A549 (cell line): Measurements from ENCODE around the gene MAT2A. TPM values are rescaled to one million over a fixed set of nuclear protein-coding genes. Genes with fewer than 3 reads are reported as not detected.
A peak's percentile ranks its signal among the peaks of the same experiment; 100 is the strongest.

Source experiments
- ATAC-seq, 2 experiments: fragments of 200-7000 bp in 1 of 2; fragments of >200 bp in 1 of 2; cut with Nextera tagmentation in 1 of 2; cut with Tn5 transposase in 1 of 2; 3 replicates each; pipeline versions ENCODE4 v1.8.0 to v1.9.1; 2018 to 2020; ENCODE audit warnings: mild to moderate bottlenecking in 1 of 2, moderate library complexity in 1 of 2
- CTCF ChIA-PET: fragments of 300-600 bp; sonication (Branson Sonifier 250); formaldehyde crosslinking; extraction: SDS; loops from one replicate; lab custom pipeline; 2021; ENCODE audit warnings: antibody characterized with exemption, inconsistent platforms; lab: Yijun Ruan, JAX
- POLR2A ChIA-PET: fragments of 350-600 bp; formaldehyde crosslinking; extraction: SDS; loops from one replicate; lab custom pipeline; 2021; ENCODE audit warnings: antibody characterized with exemption, inconsistent platforms; lab: Yijun Ruan, JAX
- DNase-seq, 2 experiments: peaks; one replicate each; pipeline versions ENCODE4 v3.0.0 to v3.0.0-alpha.2; 2011 to 2016; ENCODE audit warnings: low read depth in 1 of 2, low spot score in 1 of 2
- FAIRE-seq: peaks from 2 replicates; lab custom pipeline; 2011; peaks lifted over from hg19 to GRCh38; lab: Jason Lieb, UNC
- H3K27ac ChIP-seq, 2 experiments: fragments of >200 bp; sonication (Bioruptor Twin); formaldehyde crosslinking; 3 replicates each; pipeline ENCODE4 v1.5.1; 2016 to 2017
- H3K4me1 ChIP-seq: fragments of >200 bp; sonication (Bioruptor Twin); formaldehyde crosslinking; 3 replicates; pipeline ENCODE4 v1.6.1; 2016
- H3K4me2 ChIP-seq: fragments of >200 bp; sonication (Bioruptor Twin); formaldehyde crosslinking; 3 replicates; pipeline ENCODE4 v1.6.1; 2016
- H3K4me3 ChIP-seq: fragments of >200 bp; sonication (Bioruptor Twin); formaldehyde crosslinking; 3 replicates; pipeline ENCODE4 v1.5.1; 2016
- H3K9me3 ChIP-seq: fragments of >200 bp; sonication (Bioruptor Twin); formaldehyde crosslinking; 3 replicates; pipeline ENCODE4 v1.6.1; 2016
- ATOH8 ChIP-seq: fragments of 250-450 bp; sonication (Bioruptor Pico); IDR thresholded peaks from 2 replicates; pipeline ENCODE4 v1.5.0; 2020; ENCODE audit warnings: low read depth, mild to moderate bottlenecking, moderate library complexity
- BHLHE40 ChIP-seq: IDR thresholded peaks from 2 replicates; pipeline ENCODE4 v1.6.1; 2012; ENCODE audit warnings: low read depth, low read length, inconsistent platforms
- CBX8 ChIP-seq: fragments of 200-600 bp; sonication (generic); IDR thresholded peaks from 2 replicates; pipeline ENCODE4 v1.6.1; 2016
- CHD2 ChIP-seq: fragments of 150-350 bp; IDR thresholded peaks from 2 replicates; pipeline ENCODE4 v1.6.1; 2014; ENCODE audit warnings: low read length; ENCODE audit not compliant: partially characterized antibody
- E2F6 ChIP-seq: IDR thresholded peaks from 2 replicates; pipeline ENCODE4 v1.6.1; 2012; ENCODE audit warnings: low read depth, borderline replicate concordance
- EHF ChIP-seq: fragments of 250-450 bp; sonication (Bioruptor Pico); IDR thresholded peaks from 2 replicates; pipeline ENCODE4 v1.5.0; 2020; ENCODE audit warnings: mild to moderate bottlenecking
- EP300 ChIP-seq, 2 experiments: fragments of >200 bp; sonication (Bioruptor Twin); formaldehyde crosslinking; IDR thresholded peaks; 2 replicates in 1 of 2; 3 replicates in 1 of 2; pipeline ENCODE4 v1.6.1; 2016 to 2017
- FOSL2 ChIP-seq, 2 experiments: fragments of 450-650 bp in 1 of 2; fragments of >200 bp in 1 of 2; sonication (Bioruptor Twin) in 1 of 2; formaldehyde crosslinking; IDR thresholded peaks; 2 replicates each; pipeline versions ENCODE4 v1.5.0 to v1.6.1; 2016 to 2020; ENCODE audit warnings: mild to moderate bottlenecking in 1 of 2, moderate library complexity in 1 of 2
- GATA3 ChIP-seq: IDR thresholded peaks from 2 replicates; pipeline ENCODE4 v1.6.1; 2012; ENCODE audit warnings: borderline replicate concordance
- HMGXB4 ChIP-seq: fragments of 250-450 bp; sonication (Bioruptor Pico); IDR thresholded peaks from 2 replicates; pipeline ENCODE4 v1.5.0; 2021; ENCODE audit warnings: mild to moderate bottlenecking, moderate library complexity, borderline replicate concordance
- HOXA7 ChIP-seq: fragments of 250-450 bp; sonication (Bioruptor Pico); IDR thresholded peaks from 2 replicates; pipeline ENCODE4 v1.5.0; 2020; ENCODE audit warnings: mild to moderate bottlenecking, moderate library complexity
- HOXB13 ChIP-seq: fragments of 250-450 bp; sonication (Bioruptor Pico); IDR thresholded peaks from 2 replicates; pipeline ENCODE4 v1.5.0; 2020; ENCODE audit warnings: low read depth, mild to moderate bottlenecking, moderate library complexity
- KDM5A ChIP-seq: fragments of 200-600 bp; sonication (generic); IDR thresholded peaks from 2 replicates; pipeline ENCODE4 v1.6.1; 2016; ENCODE audit warnings: antibody characterized with exemption, mild to moderate bottlenecking
- MAFK ChIP-seq: fragments of 450-650 bp; IDR thresholded peaks from 2 replicates; pipeline ENCODE4 v1.6.1; 2014; ENCODE audit not compliant: partially characterized antibody
- NPAS2 ChIP-seq: fragments of 250-450 bp; sonication (Bioruptor Pico); IDR thresholded peaks from 2 replicates; pipeline ENCODE4 v1.8.0; 2022; ENCODE audit warnings: mild to moderate bottlenecking, moderate library complexity, borderline replicate concordance
- NR3C1 ChIP-seq: fragments of >200 bp; sonication (Bioruptor Twin); formaldehyde crosslinking; IDR thresholded peaks from 3 replicates; pipeline ENCODE4 v1.6.1; 2017
- RAD21 ChIP-seq, 2 experiments: fragments of >200 bp in 1 of 2; sonication (Bioruptor Twin) in 1 of 2; formaldehyde crosslinking in 1 of 2; IDR thresholded peaks in 1 of 2; conservative IDR thresholded peaks in 1 of 2; 2 replicates in 1 of 2; 3 replicates in 1 of 2; pipeline ENCODE4 v1.6.1; 2012 to 2018; ENCODE audit warnings: inconsistent platforms in 1 of 2
- RARB ChIP-seq: fragments of 250-450 bp; sonication (Bioruptor Pico); IDR thresholded peaks from 2 replicates; pipeline ENCODE4 v1.8.0; 2021; ENCODE audit warnings: mild to moderate bottlenecking, moderate library complexity
- RCOR1 ChIP-seq: fragments of 150-350 bp; IDR thresholded peaks from 2 replicates; pipeline ENCODE4 v1.6.1; 2014; ENCODE audit warnings: antibody characterized with exemption, low read length, low read depth
- SMC3 ChIP-seq: fragments of >200 bp; sonication (Bioruptor Twin); formaldehyde crosslinking; IDR thresholded peaks from 3 replicates; pipeline ENCODE4 v1.6.1; 2018; ENCODE audit warnings: inconsistent platforms
- SREBF2 ChIP-seq: fragments of 450-650 bp; IDR thresholded peaks from 2 replicates; pipeline ENCODE4 v1.6.1; 2014; ENCODE audit warnings: mild to moderate bottlenecking, moderate library complexity
- ZFP36 ChIP-seq: fragments of 450-650 bp; IDR thresholded peaks from 2 replicates; pipeline ENCODE4 v1.6.1; 2014; ENCODE audit warnings: borderline replicate concordance; ENCODE audit not compliant: partially characterized antibody
- ZNF302 ChIP-seq: fragments of 250-450 bp; sonication (Bioruptor Pico); IDR thresholded peaks from 2 replicates; pipeline ENCODE4 v1.9.0; 2021; ENCODE audit warnings: inconsistent platforms, mild to moderate bottlenecking, moderate library complexity
- ZSCAN20 ChIP-seq: fragments of 250-450 bp; sonication (Bioruptor Pico); IDR thresholded peaks from 2 replicates; pipeline ENCODE4 v1.8.0; 2022; ENCODE audit warnings: mild to moderate bottlenecking, moderate library complexity
- WGBS: methylation state at CpG from one replicate; pipeline ENCODE4 v1.1.6; 2017; ENCODE audit errors: missing lambda C conversion rate; 5-methylcytosine and 5-hydroxymethylcytosine counted together
- polyA plus RNA-seq, 4 experiments: library from polyadenylated mRNA; depleted of rRNA in 3 of 4; stranded (reverse); fragments of >200 nt; fragmentation: RNase III in 1 of 4; extraction: RNeasy Plus Mini Kit Qiagen cat#74134 plus additional on column Dnase treatment in 1 of 4; gene quantifications; 2 replicates in 3 of 4; 3 replicates in 1 of 4; pipeline ENCODE4 v1.2.3, GENCODE V29; 2011 to 2017

MAT2A gene
- polyA plus RNA-seq, 2 of the 4 experiments (the other 2 are of a cell fraction) = 370 to 1,024 TPM

GRCh38 chr2:85584857-85585780, 46.2 kb downstream of the MAT2A start:
- 83% methylated on average over 9 of the region's 9 CpGs for WGBS
- FAIRE-seq = no peak
- H3K9me3 ChIP-seq = no peaks in the 10 kb centered on the region
- no peak overlapping the region for H3K4me3 ChIP-seq
- ChIA-PET POLR2A (interaction anchor here (1.2 to 1.6 kb wide), 2 partner anchors 10 kb away, joined by 5 to 8 read pairs; partner anchors contain the start of gene RNF181), CTCF (interaction anchor here (0.6 to 1.3 kb wide), 6 partner anchors 9 to 96 kb away, joined by 3 to 5 read pairs (median 3); no protein-coding TSS in a partner anchor)
- DNase-seq = peak; percentile 62 to 72
- H3K27ac ChIP-seq = peak overlapping the region; percentile 68 to 83
- H3K4me1 ChIP-seq = peaks cover 19% of the 10 kb centered on the region
- TF ChIP-seq HOXB13 (CRISPR knock-in tag) (no peak), ZFP36 (no peak), EHF (CRISPR knock-in tag) (no peak), KDM5A (no peak), GATA3 (peak; percentile 33; the same call in 1 of the 2 replicates), NPAS2 (no peak), BHLHE40 (no peak), RARB (CRISPR knock-in tag) (no peak), FOSL2 (IDR thresholded peaks at IDR 0.05) (peak; percentile 45; the same call in 1 of the 2 replicates), FOSL2 (CRISPR knock-in tag; IDR thresholded peaks at IDR 0.05) (peak; percentile 58), SREBF2 (no peak), NR3C1 (no peak), HOXA7 (CRISPR knock-in tag) (no peak), RAD21 (conservative IDR thresholded peaks at IDR 0.05 in 1 of 2, IDR thresholded peaks at IDR 0.05 in 1 of 2) (no peak)
- peak; percentile 79 to 83 for ATAC-seq
- H3K4me2 ChIP-seq = peak overlapping the region; percentile 44

GRCh38 chr2:85585781-85586105, 46.8 kb downstream of the MAT2A start:
- Histone ChIP-seq H3K27ac (peak overlapping the region; percentile 68 to 83), H3K9me3 (no peaks in the 10 kb centered on the region), H3K4me1 (peaks cover 19% of the 10 kb centered on the region), H3K4me3 (no peak overlapping the region), H3K4me2 (peak overlapping the region; percentile 44)
- 93% methylated on average over 1 of the region's 1 CpG for WGBS
- FAIRE-seq (no peak), DNase-seq (no peak), ATAC-seq (0 out of 6 replicates have a peak, but pooled peaks of 1 of the 2 experiments have one; percentile 6)
- TF ChIP-seq CBX8 (no peak), HOXA7 (CRISPR knock-in tag) (no peak), RCOR1 (no peak), FOSL2 (IDR thresholded peaks at IDR 0.05) (no peak), FOSL2 (CRISPR knock-in tag; IDR thresholded peaks at IDR 0.05) (peak; percentile 75), CHD2 (no peak), RARB (CRISPR knock-in tag) (no peak)
- CTCF ChIA-PET = interaction anchor here (0.6 to 1.3 kb wide), 5 partner anchors 8 to 96 kb away, joined by 3 to 5 read pairs (median 3); no protein-coding TSS in a partner anchor
- POLR2A ChIA-PET = interaction anchor here (1.2 kb wide), 1 partner anchor 10 kb away, joined by 8 read pairs; the partner anchor contains the start of gene RNF181

- Histone ChIP-seq H3K27ac (no peak overlapping the region), H3K9me3 (no peaks in the 10 kb centered on the region), H3K4me2 (no peak overlapping the region), H3K4me3 (no peak overlapping the region), H3K4me1 (peaks cover 19% of the 10 kb centered on the region)
- POLR2A ChIA-PET = no interaction called here
- DNase-seq = no peak
- FAIRE-seq = no peak
- CTCF ChIA-PET = interaction anchor here (1.1 to 2.1 kb wide), 6 partner anchors 8 to 169 kb away, joined by 3 to 6 read pairs (median 4); partner anchors contain the start of gene TMEM150A
- ATAC-seq = no peak
- 85% methylated on average over 4 of the region's 4 CpGs for WGBS
- TF ChIP-seq E2F6 (no peak), SREBF2 (no peak)
Measured at GRCh38 chr2:85588236-85588635, 49.3 kb downstream of the MAT2A start.

GRCh38 chr2:85588645-85589044, 49.7 kb downstream of the MAT2A start:
- whole genome bisulfite sequencing = 69% methylated on average over 4 of the region's 4 CpGs
- H3K4me2 ChIP-seq = no peak overlapping the region
- no peak overlapping the region for H3K27ac ChIP-seq
- ChIA-PET CTCF (interaction anchor here (0.5 to 2.1 kb wide), 6 partner anchors 17 to 198 kb away, joined by 3 to 5 read pairs (median 3); no protein-coding TSS in a partner anchor), POLR2A (no interaction called here)
- H3K4me3 ChIP-seq = no peak overlapping the region
- H3K9me3 ChIP-seq = no peaks in the 10 kb centered on the region
- no peak for FAIRE-seq
- no peak for ATAC-seq
- no peak for DNase-seq
- peaks cover 19% of the 10 kb centered on the region for H3K4me1 ChIP-seq
- no peak for TF ChIP-seq MAFK
- TF ChIP-seq ZNF302 (CRISPR knock-in tag) = no peak
- no peak for TF ChIP-seq HOXB13 (CRISPR knock-in tag)
- TF ChIP-seq HMGXB4 = no peak
- no peak for TF ChIP-seq GATA3
- TF ChIP-seq ATOH8 (CRISPR knock-in tag) = no peak
- no peak for TF ChIP-seq SMC3
- no peak for TF ChIP-seq ZFP36
- no peak for TF ChIP-seq EP300 (IDR thresholded peaks at IDR 0.05)
- no peak for TF ChIP-seq CHD2
- TF ChIP-seq ZSCAN20 (CRISPR knock-in tag) = no peak
- TF ChIP-seq HOXA7 (CRISPR knock-in tag) = no peak
